ENCODE measurements around the gene DSCAML1. TPM values are rescaled to one million over a fixed set of nuclear protein-coding genes. Genes with fewer than 3 reads are reported as not detected.

Gene DSCAML1
- total and polyA plus RNA-seq, 10 of the 15 experiments (the other 5 are each of a cell fraction or from before 2014, with no cell fraction given) = 0.03 to 0.18 (median 0.06) TPM; not detected in 1

DNA sequence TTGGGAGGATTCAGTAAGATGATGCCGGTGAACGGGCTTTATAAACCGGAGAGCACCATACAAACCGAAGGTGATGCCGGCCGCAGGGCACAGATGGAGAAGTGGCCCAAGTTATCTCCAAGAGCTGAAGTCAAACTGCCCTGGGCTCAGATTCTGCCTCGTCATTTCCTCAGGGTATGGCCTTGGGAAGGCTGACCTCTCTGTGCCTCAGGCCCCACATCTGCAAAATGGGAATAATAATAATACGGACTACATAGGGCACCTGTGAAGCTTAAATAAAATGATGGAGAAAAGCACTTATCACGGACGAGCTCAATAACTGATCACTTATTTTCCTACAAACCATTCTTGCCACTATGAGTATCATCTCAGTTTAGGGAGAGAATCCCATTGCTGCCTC, 29.9 kb downstream of the DSCAML1 start:
- FAIRE-seq = no peak
- in situ Hi-C loops (cut with MboI) (no loop called here), intact Hi-C loops (cut with micrococcal nuclease; ENCODE audit: unreplicated experiment) (no loop called here)
- Histone ChIP-seq H4K20me1 (ENCODE audit: control insufficient read depth, insufficient read depth) (no peaks in the 10 kb centered on the region), H3K9me3 (replicated peaks; ENCODE audit: control insufficient read depth, insufficient read depth, low read length) (no peaks in the 10 kb centered on the region), H3K79me2 (ENCODE audit: control insufficient read depth, insufficient read depth, low read length) (no peaks in the 10 kb centered on the region), H3K36me3 (ENCODE audit: control insufficient read depth in 2 of 2, insufficient read depth in 2 of 2, low read length in 1 of 2) (no peaks in the 10 kb centered on the region), H3K9ac (ENCODE audit: control insufficient read depth, insufficient read depth, low read length) (no peak overlapping the region), H3K4me3 (no peak overlapping the region), H2AFZ (ENCODE audit: control insufficient read depth, low read depth, low read length) (no peak overlapping the region), H3K4me1 (ENCODE audit: control insufficient read depth, insufficient read depth, low read length) (no peaks in the 10 kb centered on the region), H3K27ac (ENCODE audit: control insufficient read depth, insufficient read depth) (no peak overlapping the region), H3K4me2 (ENCODE audit: control insufficient read depth, insufficient read depth) (no peak overlapping the region), H3K27me3 (replicated peaks in 1 of 2; ENCODE audit: control insufficient read depth in 2 of 2, insufficient read depth in 2 of 2, low read length in 1 of 2) (no peaks in the 10 kb centered on the region; a peak in 1 of 4 replicates)
- SMC1A ChIA-PET (ENCODE audit: uncharacterized antibody, unreplicated experiment) = no interaction called here
- DNase-seq (ENCODE audit: low read depth, low spot score) = no peak
- no TSS peak for BruUV-seq (replicated peaks)
- CTCF ChIA-PET = no interaction called here
- POLR2A ChIA-PET = no interaction called here
- no peak for ATAC-seq
- RAD21 ChIA-PET (ENCODE audit: unreplicated experiment) = no interaction called here
- WGBS (ENCODE audit: insufficient coverage, insufficient replicate concordance, low lambda C conversion rate, missing lambda C conversion rate) = 52% methylated on average over 10 of the region's 10 CpGs
- TF ChIP-seq, protein P1, sequence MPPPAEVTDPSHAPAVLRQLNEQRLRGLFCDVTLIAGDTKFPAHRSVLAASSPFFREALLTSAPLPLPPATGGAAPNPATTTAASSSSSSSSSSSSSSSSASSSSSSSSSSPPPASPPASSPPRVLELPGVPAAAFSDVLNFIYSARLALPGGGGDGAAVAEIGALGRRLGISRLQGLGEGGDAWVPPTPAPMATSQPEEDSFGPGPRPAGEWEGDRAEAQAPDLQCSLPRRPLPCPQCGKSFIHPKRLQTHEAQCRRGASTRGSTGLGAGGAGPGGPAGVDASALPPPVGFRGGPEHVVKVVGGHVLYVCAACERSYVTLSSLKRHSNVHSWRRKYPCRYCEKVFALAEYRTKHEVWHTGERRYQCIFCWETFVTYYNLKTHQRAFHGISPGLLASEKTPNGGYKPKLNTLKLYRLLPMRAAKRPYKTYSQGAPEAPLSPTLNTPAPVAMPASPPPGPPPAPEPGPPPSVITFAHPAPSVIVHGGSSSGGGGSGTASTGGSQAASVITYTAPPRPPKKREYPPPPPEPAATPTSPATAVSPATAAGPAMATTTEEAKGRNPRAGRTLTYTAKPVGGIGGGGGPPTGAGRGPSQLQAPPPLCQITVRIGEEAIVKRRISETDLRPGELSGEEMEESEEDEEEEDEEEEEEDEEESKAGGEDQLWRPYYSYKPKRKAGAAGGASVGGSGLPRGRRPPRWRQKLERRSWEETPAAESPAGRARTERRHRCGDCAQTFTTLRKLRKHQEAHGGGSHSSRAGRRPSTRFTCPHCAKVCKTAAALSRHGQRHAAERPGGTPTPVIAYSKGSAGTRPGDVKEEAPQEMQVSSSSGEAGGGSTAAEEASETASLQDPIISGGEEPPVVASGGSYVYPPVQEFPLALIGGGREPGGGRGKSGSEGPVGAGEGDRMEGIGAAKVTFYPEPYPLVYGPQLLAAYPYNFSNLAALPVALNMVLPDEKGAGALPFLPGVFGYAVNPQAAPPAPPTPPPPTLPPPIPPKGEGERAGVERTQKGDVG (CRISPR knock-in tag; IDR thresholded peaks at IDR 0.05) = no peak
- TF ChIP-seq TBL1XR1 (IDR thresholded peaks at IDR 0.05; ENCODE audit: low read depth, low read length) = no peak
- TF ChIP-seq NR2C2 (IDR thresholded peaks at IDR 0.05; ENCODE audit: borderline replicate concordance, control insufficient read depth, insufficient read length, low read depth) = no peak
- TF ChIP-seq SUZ12 (IDR thresholded peaks at IDR 0.05; ENCODE audit: unreplicated experiment) = no peak
- no peak for TF ChIP-seq POLR2AphosphoS2 (IDR thresholded peaks at IDR 0.05; ENCODE audit: low read depth, low read length)
- no peak for TF ChIP-seq SREBF1 (IDR thresholded peaks at IDR 0.05; ENCODE audit: low read length)
- no peak for TF ChIP-seq SMARCA5 (IDR thresholded peaks at IDR 0.05)
- TF ChIP-seq, protein P2, sequence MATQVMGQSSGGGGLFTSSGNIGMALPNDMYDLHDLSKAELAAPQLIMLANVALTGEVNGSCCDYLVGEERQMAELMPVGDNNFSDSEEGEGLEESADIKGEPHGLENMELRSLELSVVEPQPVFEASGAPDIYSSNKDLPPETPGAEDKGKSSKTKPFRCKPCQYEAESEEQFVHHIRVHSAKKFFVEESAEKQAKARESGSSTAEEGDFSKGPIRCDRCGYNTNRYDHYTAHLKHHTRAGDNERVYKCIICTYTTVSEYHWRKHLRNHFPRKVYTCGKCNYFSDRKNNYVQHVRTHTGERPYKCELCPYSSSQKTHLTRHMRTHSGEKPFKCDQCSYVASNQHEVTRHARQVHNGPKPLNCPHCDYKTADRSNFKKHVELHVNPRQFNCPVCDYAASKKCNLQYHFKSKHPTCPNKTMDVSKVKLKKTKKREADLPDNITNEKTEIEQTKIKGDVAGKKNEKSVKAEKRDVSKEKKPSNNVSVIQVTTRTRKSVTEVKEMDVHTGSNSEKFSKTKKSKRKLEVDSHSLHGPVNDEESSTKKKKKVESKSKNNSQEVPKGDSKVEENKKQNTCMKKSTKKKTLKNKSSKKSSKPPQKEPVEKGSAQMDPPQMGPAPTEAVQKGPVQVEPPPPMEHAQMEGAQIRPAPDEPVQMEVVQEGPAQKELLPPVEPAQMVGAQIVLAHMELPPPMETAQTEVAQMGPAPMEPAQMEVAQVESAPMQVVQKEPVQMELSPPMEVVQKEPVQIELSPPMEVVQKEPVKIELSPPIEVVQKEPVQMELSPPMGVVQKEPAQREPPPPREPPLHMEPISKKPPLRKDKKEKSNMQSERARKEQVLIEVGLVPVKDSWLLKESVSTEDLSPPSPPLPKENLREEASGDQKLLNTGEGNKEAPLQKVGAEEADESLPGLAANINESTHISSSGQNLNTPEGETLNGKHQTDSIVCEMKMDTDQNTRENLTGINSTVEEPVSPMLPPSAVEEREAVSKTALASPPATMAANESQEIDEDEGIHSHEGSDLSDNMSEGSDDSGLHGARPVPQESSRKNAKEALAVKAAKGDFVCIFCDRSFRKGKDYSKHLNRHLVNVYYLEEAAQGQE (IDR thresholded peaks at IDR 0.05; ENCODE audit: low read depth, low read length) = no peak
- TF ChIP-seq, protein P3, sequence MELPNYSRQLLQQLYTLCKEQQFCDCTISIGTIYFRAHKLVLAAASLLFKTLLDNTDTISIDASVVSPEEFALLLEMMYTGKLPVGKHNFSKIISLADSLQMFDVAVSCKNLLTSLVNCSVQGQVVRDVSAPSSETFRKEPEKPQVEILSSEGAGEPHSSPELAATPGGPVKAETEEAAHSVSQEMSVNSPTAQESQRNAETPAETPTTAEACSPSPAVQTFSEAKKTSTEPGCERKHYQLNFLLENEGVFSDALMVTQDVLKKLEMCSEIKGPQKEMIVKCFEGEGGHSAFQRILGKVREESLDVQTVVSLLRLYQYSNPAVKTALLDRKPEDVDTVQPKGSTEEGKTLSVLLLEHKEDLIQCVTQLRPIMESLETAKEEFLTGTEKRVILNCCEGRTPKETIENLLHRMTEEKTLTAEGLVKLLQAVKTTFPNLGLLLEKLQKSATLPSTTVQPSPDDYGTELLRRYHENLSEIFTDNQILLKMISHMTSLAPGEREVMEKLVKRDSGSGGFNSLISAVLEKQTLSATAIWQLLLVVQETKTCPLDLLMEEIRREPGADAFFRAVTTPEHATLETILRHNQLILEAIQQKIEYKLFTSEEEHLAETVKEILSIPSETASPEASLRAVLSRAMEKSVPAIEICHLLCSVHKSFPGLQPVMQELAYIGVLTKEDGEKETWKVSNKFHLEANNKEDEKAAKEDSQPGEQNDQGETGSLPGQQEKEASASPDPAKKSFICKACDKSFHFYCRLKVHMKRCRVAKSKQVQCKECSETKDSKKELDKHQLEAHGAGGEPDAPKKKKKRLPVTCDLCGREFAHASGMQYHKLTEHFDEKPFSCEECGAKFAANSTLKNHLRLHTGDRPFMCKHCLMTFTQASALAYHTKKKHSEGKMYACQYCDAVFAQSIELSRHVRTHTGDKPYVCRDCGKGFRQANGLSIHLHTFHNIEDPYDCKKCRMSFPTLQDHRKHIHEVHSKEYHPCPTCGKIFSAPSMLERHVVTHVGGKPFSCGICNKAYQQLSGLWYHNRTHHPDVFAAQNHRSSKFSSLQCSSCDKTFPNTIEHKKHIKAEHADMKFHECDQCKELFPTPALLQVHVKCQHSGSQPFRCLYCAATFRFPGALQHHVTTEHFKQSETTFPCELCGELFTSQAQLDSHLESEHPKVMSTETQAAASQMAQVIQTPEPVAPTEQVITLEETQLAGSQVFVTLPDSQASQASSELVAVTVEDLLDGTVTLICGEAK (IDR thresholded peaks at IDR 0.05; ENCODE audit: borderline replicate concordance) = no peak
- TF ChIP-seq, protein P4, sequence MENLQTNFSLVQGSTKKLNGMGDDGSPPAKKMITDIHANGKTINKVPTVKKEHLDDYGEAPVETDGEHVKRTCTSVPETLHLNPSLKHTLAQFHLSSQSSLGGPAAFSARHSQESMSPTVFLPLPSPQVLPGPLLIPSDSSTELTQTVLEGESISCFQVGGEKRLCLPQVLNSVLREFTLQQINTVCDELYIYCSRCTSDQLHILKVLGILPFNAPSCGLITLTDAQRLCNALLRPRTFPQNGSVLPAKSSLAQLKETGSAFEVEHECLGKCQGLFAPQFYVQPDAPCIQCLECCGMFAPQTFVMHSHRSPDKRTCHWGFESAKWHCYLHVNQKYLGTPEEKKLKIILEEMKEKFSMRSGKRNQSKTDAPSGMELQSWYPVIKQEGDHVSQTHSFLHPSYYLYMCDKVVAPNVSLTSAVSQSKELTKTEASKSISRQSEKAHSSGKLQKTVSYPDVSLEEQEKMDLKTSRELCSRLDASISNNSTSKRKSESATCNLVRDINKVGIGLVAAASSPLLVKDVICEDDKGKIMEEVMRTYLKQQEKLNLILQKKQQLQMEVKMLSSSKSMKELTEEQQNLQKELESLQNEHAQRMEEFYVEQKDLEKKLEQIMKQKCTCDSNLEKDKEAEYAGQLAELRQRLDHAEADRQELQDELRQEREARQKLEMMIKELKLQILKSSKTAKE (IDR thresholded peaks at IDR 0.05; ENCODE audit: low read depth, poor library complexity, severe bottlenecking) = no peak

Measured in GM12878 (cell line).